HCT116 (cell line): Measurements from ENCODE around the gene CSNK1G1. TPM values are rescaled to one million over a fixed set of nuclear protein-coding genes. Genes with fewer than 3 reads are reported as not detected.
"Not testable (repeated sequence)": the region's sequence is repeated elsewhere in the genome, so short reads cannot be mapped to it uniquely, and the experiment has no call there.

Source experiments
- ATAC-seq: fragments of 200-7000 bp; cut with Tn5 transposase; 2 replicates; pipeline ENCODE4 v1.9.1; 2020; ENCODE audit warnings: mild to moderate bottlenecking, moderate library complexity
- BruUV-seq: library from RNA; stranded (reverse); fragments of 400-500 nt; replicated peaks from 2 replicates; lab custom pipeline; 2021; lab: Mats Ljungman, UMichigan
- CTCF ChIA-PET: fragments of 300-600 bp; sonication (Branson Sonifier 250); formaldehyde crosslinking; loops from one replicate; lab custom pipeline; 2021; ENCODE audit warnings: antibody characterized with exemption; lab: Charles Lee
- POLR2A ChIA-PET: fragments of 300-600, 350-600 bp; sonication (Branson Sonifier 250); formaldehyde crosslinking; loops from one replicate; lab custom pipeline; 2021; ENCODE audit warnings: antibody characterized with exemption; lab: Charles Lee
- RAD21 ChIA-PET, 2 experiments: fragments of 300-600 bp; sonication (Branson Sonifier 250); formaldehyde crosslinking; loops; one replicate each; lab custom pipeline; 2023; ENCODE audit warnings: low total read pairs in 2 of 2; ENCODE audit not compliant: uncharacterized antibody in 2 of 2, unreplicated experiment in 2 of 2, low non-redundant PET in 1 of 2; lab: Charles Lee
- DNase-seq: peaks from one replicate; pipeline ENCODE4 v3.0.0-alpha.2; 2010; ENCODE audit warnings: low read depth, low spot score
- H2AFZ ChIP-seq: fragments of 200-600 bp; shearing (Covaris generic), sonication (generic); 2 replicates; pipeline ENCODE4 v1.6.1; 2017; ENCODE audit warnings: low read depth, mixed run types, mixed read lengths, antibody characterized with exemption, low read length; ENCODE audit not compliant: poor library complexity, severe bottlenecking
- H3K27ac ChIP-seq: 2 replicates; pipeline ENCODE4 v1.5.1; 2012; ENCODE audit warnings: low read depth, low read length
- H3K27me3 ChIP-seq: fragments of 200-600 bp; sonication (generic); 2 replicates; pipeline ENCODE4 v1.6.1; 2016; ENCODE audit warnings: mixed run types, low read length, mixed read lengths; ENCODE audit not compliant: insufficient read depth
- H3K36me3 ChIP-seq, 2 experiments: fragments of 200-500 bp in 1 of 2; fragments of 200-600 bp in 1 of 2; sonication (Bioruptor generic) in 1 of 2; sonication (generic) in 1 of 2; 2 replicates each; pipeline versions ENCODE4 v1.5.1 to v1.6.1; 2014 to 2016; ENCODE audit warnings: low read length in 2 of 2, inconsistent platforms in 1 of 2, mixed read lengths in 1 of 2, mixed run types in 1 of 2; ENCODE audit not compliant: insufficient read depth in 2 of 2, control insufficient read depth in 1 of 2
- H3K4me1 ChIP-seq, 2 experiments: fragments of 200-600 bp in 1 of 2; sonication (generic) in 1 of 2; 2 replicates each; pipeline versions ENCODE4 v1.5.1 to v1.6.1; 2012 to 2017; ENCODE audit warnings: low read length in 2 of 2, inconsistent platforms in 1 of 2, mild to moderate bottlenecking in 1 of 2, mixed read lengths in 1 of 2, mixed run types in 1 of 2, moderate library complexity in 1 of 2; ENCODE audit not compliant: insufficient read depth in 2 of 2, control insufficient read depth in 1 of 2
- H3K4me2 ChIP-seq: fragments of 200-600 bp; sonication (generic); 2 replicates; pipeline ENCODE4 v1.6.1; 2017; ENCODE audit warnings: mixed run types, low read length, mixed read lengths
- H3K4me3 ChIP-seq, 2 experiments: fragments of 200-600 bp in 1 of 2; sonication (generic) in 1 of 2; replicated peaks in 1 of 2; 2 replicates each; pipeline ENCODE4 v1.5.1; 2011 to 2016; ENCODE audit warnings: low read length in 2 of 2, control low read depth in 1 of 2, low read depth in 1 of 2, mild to moderate bottlenecking in 1 of 2, mixed read lengths in 1 of 2, mixed run types in 1 of 2
- H3K79me2 ChIP-seq: fragments of 200-600 bp; sonication (generic); 2 replicates; pipeline ENCODE4 v1.6.1; 2017; ENCODE audit warnings: mild to moderate bottlenecking, mixed run types, low read length, moderate library complexity, mixed read lengths; ENCODE audit not compliant: insufficient read depth
- H3K9ac ChIP-seq: fragments of 200-600 bp; sonication (generic); 2 replicates; pipeline ENCODE4 v1.6.1; 2016; ENCODE audit warnings: low read length, mixed read lengths
- H3K9me2 ChIP-seq: fragments of 200-600 bp; sonication (generic), shearing (Covaris generic); 2 replicates; pipeline ENCODE4 v1.6.1; 2017; ENCODE audit warnings: mixed run types, mild to moderate bottlenecking, moderate library complexity; ENCODE audit not compliant: insufficient read depth
- H3K9me3 ChIP-seq, 2 experiments: fragments of 200-500 bp in 1 of 2; fragments of 200-600 bp in 1 of 2; sonication (Bioruptor generic) in 1 of 2; sonication (generic) in 1 of 2; 2 replicates each; pipeline ENCODE4 v1.6.1; 2014 to 2017; ENCODE audit warnings: low read length in 2 of 2, mixed read lengths in 2 of 2, inconsistent platforms in 1 of 2, low read depth in 1 of 2, mild to moderate bottlenecking in 1 of 2, mixed run types in 1 of 2, moderate library complexity in 1 of 2; ENCODE audit not compliant: control insufficient read depth in 1 of 2, insufficient read depth in 1 of 2
- H4K20me1 ChIP-seq: fragments of 200-600 bp; sonication (generic), shearing (Covaris generic); 2 replicates; pipeline ENCODE4 v1.6.1; 2017; ENCODE audit warnings: mixed run types, mild to moderate bottlenecking, moderate library complexity; ENCODE audit not compliant: insufficient read depth
- CBX3 ChIP-seq: IDR thresholded peaks from 2 replicates; pipeline ENCODE4 v1.6.1; 2012; ENCODE audit warnings: low read depth
- ELF1 ChIP-seq: IDR thresholded peaks from 2 replicates; pipeline ENCODE4 v1.6.1; 2012; ENCODE audit warnings: low read depth, borderline replicate concordance
- EZH2 ChIP-seq: fragments of 200-600 bp; sonication (generic); IDR thresholded peaks from 2 replicates; pipeline ENCODE4 v1.6.1; 2017; ENCODE audit warnings: antibody characterized with exemption, mixed run types
- EZH2phosphoT487 ChIP-seq: fragments of 200-600 bp; IDR thresholded peaks from 2 replicates; pipeline ENCODE4 v1.6.1; 2018; ENCODE audit warnings: antibody characterized with exemption, borderline replicate concordance
- JUND ChIP-seq: IDR thresholded peaks from 2 replicates; pipeline ENCODE4 v1.6.1; 2012
- POLR2A ChIP-seq: IDR thresholded peaks from 2 replicates; pipeline ENCODE4 v1.7.0; 2011; ENCODE audit warnings: borderline replicate concordance; ENCODE audit not compliant: insufficient read depth, insufficient read length; ENCODE audit errors: extremely low read depth
- POLR2AphosphoS5 ChIP-seq: IDR thresholded peaks from 2 replicates; pipeline ENCODE4 v1.6.1; 2011; ENCODE audit warnings: mild to moderate bottlenecking, low read depth, low read length, moderate library complexity
- SIN3A ChIP-seq: IDR thresholded peaks from 2 replicates; pipeline ENCODE4 v1.6.1; 2012; ENCODE audit warnings: low read depth
- SP1 ChIP-seq: IDR thresholded peaks from 2 replicates; pipeline ENCODE4 v1.6.1; 2012; ENCODE audit warnings: low read depth
- SRF ChIP-seq: IDR thresholded peaks from 2 replicates; pipeline ENCODE4 v1.6.1; 2012; ENCODE audit warnings: low read depth
- TCF7L2 ChIP-seq: IDR thresholded peaks from 2 replicates; pipeline ENCODE4 v1.7.0; 2011; ENCODE audit warnings: borderline replicate concordance, inconsistent platforms; ENCODE audit not compliant: insufficient read depth, insufficient read length; ENCODE audit errors: extremely low read depth
- ZNF274 ChIP-seq: fragments of 200-500 bp; sonication (Bioruptor generic); IDR thresholded peaks from 2 replicates; pipeline ENCODE4 v1.6.1; 2014; ENCODE audit warnings: mild to moderate bottlenecking, low read depth, low read length, inconsistent platforms
- intact Hi-C: fragments of 100-400 bp; cut with micrococcal nuclease; formaldehyde crosslinking; loops from 2 replicates; pipeline ENCODE4 v1.10.0; 2022
- total RNA-seq: library from RNA; stranded (reverse); gene quantifications from one replicate; pipeline ENCODE4 v1.2.1, GENCODE V29; 2021; ENCODE audit not compliant: unreplicated experiment

CSNK1G1 gene
- total RNA-seq, 1 experiment from 2014 or later = 21.1 TPM

GRCh38 chr15:64274341-64274950 is 81.5 kb downstream of the CSNK1G1 start:
- Histone ChIP-seq H3K9me2 (no peaks in the 10 kb centered on the region), H2AFZ (no peak overlapping the region), H3K9me3 (no peaks in the 10 kb centered on the region), H3K79me2 (peaks cover 8% of the 10 kb centered on the region), H4K20me1 (no peaks in the 10 kb centered on the region), H3K36me3 (no peaks in the 10 kb centered on the region; a peak in 1 of 4 replicates), H3K27ac (no peak overlapping the region), H3K9ac (no peak overlapping the region), H3K27me3 (no peaks in the 10 kb centered on the region), H3K4me2 (no peak overlapping the region), H3K4me3 (no peak overlapping the region), H3K4me1 (no peaks in the 10 kb centered on the region)
- ATAC-seq (no peak), DNase-seq (no peak)
- no TSS peak for BruUV-seq
- ChIA-PET CTCF (no interaction called here), POLR2A (interaction anchor here (0.6 kb wide), 1 partner anchor 15 kb away, joined by 3 read pairs; no protein-coding TSS in a partner anchor), RAD21 (no interaction called here)
- TF ChIP-seq SIN3A (no peak), POLR2AphosphoS5 (no peak), EZH2phosphoT487 (no peak), SRF (no peak), JUND (no peak), ELF1 (no peak), POLR2A (no peak), ZNF274 (no peak), SP1 (no peak), TCF7L2 (no peak)
- intact Hi-C loops = no loop called here

GRCh38 chr15:64267331-64267973 is 88.5 kb downstream of the CSNK1G1 start:
- BruUV-seq = no TSS peak
- no peak overlapping the region for H3K4me2 ChIP-seq
- no peak for TF ChIP-seq EZH2
- no peak for TF ChIP-seq SP1
- TF ChIP-seq POLR2AphosphoS5 = no peak
- TF ChIP-seq SRF = no peak
- no peak for TF ChIP-seq CBX3
- TF ChIP-seq TCF7L2 = no peak
- TF ChIP-seq, all 23 proteins: peak for 0
- Histone ChIP-seq H3K9me2 (no peaks in the 10 kb centered on the region), H3K9me3 (no peaks in the 10 kb centered on the region), H4K20me1 (no peaks in the 10 kb centered on the region), H3K9ac (no peak overlapping the region), H3K36me3 (no peaks in the 10 kb centered on the region), H3K4me3 (no peak overlapping the region), H3K27me3 (no peaks in the 10 kb centered on the region), H2AFZ (no peak overlapping the region), H3K4me1 (no peaks in the 10 kb centered on the region), H3K27ac (no peak overlapping the region), H3K79me2 (peaks cover 17% of the 10 kb centered on the region; the same call in 1 of the 2 replicates)
- ATAC-seq = no peak
- ChIA-PET RAD21 (no interaction called here), POLR2A (no interaction called here), CTCF (no interaction called here)
- intact Hi-C loops = no loop called here
- DNase-seq = no peak

- CTCF ChIA-PET, H4K20me1 ChIP-seq, H3K4me1 ChIP-seq, H3K27me3 ChIP-seq, RAD21 ChIA-PET, H3K9me3 ChIP-seq, BruUV-seq, DNase-seq, H3K4me2 ChIP-seq, H3K4me3 ChIP-seq, ATAC-seq, intact Hi-C loops, POLR2A ChIA-PET, H3K27ac ChIP-seq, H3K9me2 ChIP-seq, H3K9ac ChIP-seq, H3K36me3 ChIP-seq, H2AFZ ChIP-seq: not testable (repeated sequence)
- H3K79me2 ChIP-seq = peaks cover 17% of the 10 kb centered on the region; the same call in 1 of the 2 replicates
These were observed 90.8 kb downstream of the CSNK1G1 start for GRCh38 chr15:64265188-64265587.
